Measurements from ENCODE around the gene MACROD1. TPM values are rescaled to one million over a fixed set of nuclear protein-coding genes. Genes with fewer than 3 reads are reported as not detected.
"Not testable (repeated sequence)": the region's sequence is repeated elsewhere in the genome, so short reads cannot be mapped to it uniquely, and the experiment has no call there.

The MACROD1 gene
- total RNA-seq, 2 experiments from 2014 or later: 14.4 to 14.6 TPM

GRCh38 chr11:63993100-63993499 is 172.8 kb downstream of the MACROD1 start:
- Mint-ChIP-seq H3K4me1 (ENCODE audit: low read depth) (peaks cover 25% of the 10 kb centered on the region), H3K36me3 (ENCODE audit: low read depth) (peaks cover 61% of the 10 kb centered on the region), H3K9me3 (ENCODE audit: insufficient read depth) (no peaks in the 10 kb centered on the region), H3K27ac (no peak overlapping the region), H3K27me3 (ENCODE audit: low read depth) (no peaks in the 10 kb centered on the region), H3K4me3 (no peak overlapping the region)
- DNase-seq (no peak), ATAC-seq (no peak)
- ChIA-PET CTCF (no interaction called here), POLR2A (interaction anchor here (1.0 kb wide), 1 partner anchor 194 kb away, joined by 5 read pairs; no protein-coding TSS in a partner anchor)

GRCh38 chr11:63991558-63991957 is 174.4 kb downstream of the MACROD1 start:
- no peaks in the 10 kb centered on the region for H3K27me3 Mint-ChIP-seq (ENCODE audit: low read depth)
- H3K27ac Mint-ChIP-seq: no peak overlapping the region
- peaks cover 28% of the 10 kb centered on the region for H3K4me1 Mint-ChIP-seq (ENCODE audit: low read depth)
- ATAC-seq: no peak
- ChIA-PET POLR2A (no interaction called here), CTCF (interaction anchor here (0.8 to 1.9 kb wide), 3 partner anchors 8 to 158 kb away, joined by 3 to 7 read pairs (median 3); no protein-coding TSS in a partner anchor)
- H3K36me3 Mint-ChIP-seq (ENCODE audit: low read depth): peaks cover 52% of the 10 kb centered on the region
- no peaks in the 10 kb centered on the region for H3K9me3 Mint-ChIP-seq (ENCODE audit: insufficient read depth)
- DNase-seq: no peak
- H3K4me3 Mint-ChIP-seq: no peak overlapping the region

- POLR2A ChIA-PET: interaction anchor here (0.8 to 1.8 kb wide), 3 partner anchors 11 to 12 kb away, joined by 3 to 7 read pairs (median 6); no protein-coding TSS in a partner anchor
Observed at GRCh38 chr11:63986932-63987513, 178.9 kb downstream of the MACROD1 start.

GRCh38 chr11:63986156-63986931 is 179.6 kb downstream of the MACROD1 start, which contains the start of gene OTUB1:
Gene OTUB1 (plus strand): TSS chr11:63986438. CDS start chr11:63986457, 19 bp downstream.
- H3K9me3 Mint-ChIP-seq (ENCODE audit: insufficient read depth): no peaks in the 10 kb centered on the region
- DNase-seq (peak; percentile 93), ATAC-seq (peak; percentile 85)
- H3K4me1 Mint-ChIP-seq (ENCODE audit: low read depth): peaks cover 34% of the 10 kb centered on the region
- POLR2A ChIA-PET: interaction anchor here (0.6 to 1.7 kb wide), 9 partner anchors 10 to 125 kb away, joined by 3 to 7 read pairs (median 4); partner anchors contain the start of genes COX8A and RCOR2
- CTCF ChIA-PET: interaction anchor here (1.0 to 1.6 kb wide), 6 partner anchors 10 to 149 kb away, joined by 3 to 11 read pairs (median 4); partner anchors contain the start of gene COX8A
- H3K27ac Mint-ChIP-seq: peak within 1 kb of the TSS; percentile 94
- H3K4me3 Mint-ChIP-seq: peak within 1 kb of the TSS; percentile 98
- peaks cover 31% of the 10 kb centered on the region for H3K36me3 Mint-ChIP-seq (ENCODE audit: low read depth)
- H3K27me3 Mint-ChIP-seq (ENCODE audit: low read depth): no peaks in the 10 kb centered on the region

More at GRCh38 chr11:63986932-63987513, 178.9 kb downstream of the MACROD1 start:
- no peaks in the 10 kb centered on the region for H3K27me3 Mint-ChIP-seq (ENCODE audit: low read depth)
- H3K9me3 Mint-ChIP-seq (ENCODE audit: insufficient read depth): no peaks in the 10 kb centered on the region
- DNase-seq (no peak), ATAC-seq (no peak)
- H3K4me3 Mint-ChIP-seq: peak overlapping the region; percentile 77
- CTCF ChIA-PET: interaction anchor here (0.8 to 2.2 kb wide), 2 partner anchors 13 to 150 kb away, joined by 4 to 13 read pairs; no protein-coding TSS in a partner anchor
- peaks cover 33% of the 10 kb centered on the region for H3K4me1 Mint-ChIP-seq (ENCODE audit: low read depth)
- peaks cover 38% of the 10 kb centered on the region for H3K36me3 Mint-ChIP-seq (ENCODE audit: low read depth)
- H3K27ac Mint-ChIP-seq: peak overlapping the region; percentile 70

DNA sequence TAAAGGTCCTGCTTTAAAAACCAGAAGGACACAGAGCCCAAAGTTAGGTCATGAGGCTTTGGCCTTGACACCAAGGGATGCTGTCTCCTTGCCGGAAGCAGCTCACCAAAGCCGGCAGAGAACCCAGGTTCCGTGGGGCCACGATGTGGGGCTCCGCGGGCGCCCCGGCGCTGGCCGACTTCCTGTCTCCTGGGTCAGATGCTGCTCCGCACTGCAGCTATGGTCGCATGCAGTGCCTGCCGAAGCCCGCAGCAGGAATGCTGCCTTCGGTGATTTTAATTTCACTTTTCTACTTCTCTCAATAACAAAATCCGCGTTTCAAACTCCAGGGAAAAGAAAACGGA is 180.1 kb downstream of the MACROD1 start:
- H3K4me1 Mint-ChIP-seq (ENCODE audit: low read depth): peaks cover 37% of the 10 kb centered on the region

DNA sequence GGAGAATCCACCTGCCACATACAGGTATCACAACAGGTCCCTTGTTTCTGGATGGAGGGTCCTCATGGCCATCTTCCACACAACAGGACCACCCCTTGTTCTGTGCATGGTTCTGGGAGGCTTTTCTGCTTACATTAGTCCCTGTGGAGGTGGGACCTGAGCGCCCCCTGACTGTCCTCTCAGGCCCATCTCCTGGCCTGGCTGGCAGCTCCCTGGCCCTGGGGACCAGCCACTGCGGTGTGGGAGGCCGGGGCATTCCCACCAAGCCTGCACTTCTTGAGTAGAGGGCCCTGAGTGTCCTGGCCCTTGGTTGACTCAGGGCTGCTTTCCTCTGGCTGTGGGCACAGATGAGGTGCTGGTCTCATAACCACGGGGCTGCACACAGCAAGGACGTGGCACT is 186.5 kb downstream of the MACROD1 start:
- Mint-ChIP-seq H3K36me3 (ENCODE audit: low read depth) (peaks cover 28% of the 10 kb centered on the region), H3K4me1 (ENCODE audit: low read depth) (peaks cover 39% of the 10 kb centered on the region), H3K27ac (no peak overlapping the region), H3K9me3 (ENCODE audit: insufficient read depth) (no peaks in the 10 kb centered on the region), H3K27me3 (ENCODE audit: low read depth) (no peaks in the 10 kb centered on the region), H3K4me3 (no peak overlapping the region)
- CTCF ChIA-PET: interaction anchor here (1.4 kb wide), 1 partner anchor 142 kb away, joined by 4 read pairs; no protein-coding TSS in a partner anchor
- DNase-seq (no peak), ATAC-seq (no peak)
- POLR2A ChIA-PET: no interaction called here

More for the DNA sequence above, 180.1 kb downstream of the MACROD1 start:
- POLR2A ChIA-PET: interaction anchor here (0.6 to 1.7 kb wide), 9 partner anchors 9 to 124 kb away, joined by 3 to 7 read pairs (median 4); partner anchors contain the start of genes COX8A and RCOR2
- Mint-ChIP-seq H3K9me3 (ENCODE audit: insufficient read depth) (no peaks in the 10 kb centered on the region), H3K27me3 (ENCODE audit: low read depth) (no peaks in the 10 kb centered on the region), H3K4me3 (peak overlapping the region; percentile 98), H3K27ac (peak overlapping the region; percentile 94), H3K36me3 (ENCODE audit: low read depth) (peaks cover 25% of the 10 kb centered on the region)
- peak; percentile 86 for DNase-seq
- ATAC-seq: peak; percentile 90
- CTCF ChIA-PET: interaction anchor here (1.0 to 1.6 kb wide), 6 partner anchors 9 to 149 kb away, joined by 3 to 11 read pairs (median 4); partner anchors contain the start of gene COX8A

- no peaks in the 10 kb centered on the region for H3K27me3 Mint-ChIP-seq (ENCODE audit: low read depth)
- peaks cover 32% of the 10 kb centered on the region for H3K36me3 Mint-ChIP-seq (ENCODE audit: low read depth)
- ChIA-PET CTCF (interaction anchor here (0.9 to 1.4 kb wide), 2 partner anchors 22 to 142 kb away, joined by 3 to 4 read pairs; no protein-coding TSS in a partner anchor), POLR2A (no interaction called here)
- ATAC-seq (no peak), DNase-seq (no peak)
- peaks cover 45% of the 10 kb centered on the region for H3K4me1 Mint-ChIP-seq (ENCODE audit: low read depth)
- no peaks in the 10 kb centered on the region for H3K9me3 Mint-ChIP-seq (ENCODE audit: insufficient read depth)
- H3K27ac Mint-ChIP-seq: peak overlapping the region; percentile 54
- no peak overlapping the region for H3K4me3 Mint-ChIP-seq
Observed at GRCh38 chr11:63978551-63979239, 187.2 kb downstream of the MACROD1 start.

GRCh38 chr11:63974259-63975143 is 191.4 kb downstream of the MACROD1 start, which contains the start of gene COX8A:
Gene COX8A (plus strand): TSS chr11:63974620. CDS start chr11:63974681, 61 bp downstream.
- ChIA-PET CTCF (interaction anchor here (0.7 to 1.3 kb wide), 5 partner anchors 11 to 138 kb away, joined by 3 to 5 read pairs (median 3); no protein-coding TSS in a partner anchor), POLR2A (interaction anchor here (0.7 to 1.3 kb wide), 4 partner anchors 11 to 63 kb away, joined by 3 to 7 read pairs (median 3); no protein-coding TSS in a partner anchor)
- DNase-seq: peak; percentile 99
- H3K27me3 Mint-ChIP-seq (ENCODE audit: low read depth): peaks cover under 1% of the 10 kb centered on the region
- peak; percentile 99 for ATAC-seq
- peak within 1 kb of the TSS; percentile 100 for H3K4me3 Mint-ChIP-seq
- no peaks in the 10 kb centered on the region for H3K9me3 Mint-ChIP-seq (ENCODE audit: insufficient read depth)
- peak within 1 kb of the TSS; percentile 100 for H3K27ac Mint-ChIP-seq
- H3K36me3 Mint-ChIP-seq (ENCODE audit: low read depth): peaks cover 35% of the 10 kb centered on the region
- peaks cover 42% of the 10 kb centered on the region for H3K4me1 Mint-ChIP-seq (ENCODE audit: low read depth)

GRCh38 chr11:63973912-63974258 is 192.0 kb downstream of the MACROD1 start:
- Mint-ChIP-seq H3K4me1 (ENCODE audit: low read depth) (peaks cover 37% of the 10 kb centered on the region), H3K4me3 (peak overlapping the region; percentile 100), H3K36me3 (ENCODE audit: low read depth) (peaks cover 35% of the 10 kb centered on the region), H3K27ac (peak overlapping the region; percentile 100)
- not testable (repeated sequence) for H3K27me3 Mint-ChIP-seq (ENCODE audit: low read depth); H3K9me3 Mint-ChIP-seq (ENCODE audit: insufficient read depth); DNase-seq; ATAC-seq
- ChIA-PET POLR2A (interaction anchor here (1.1 to 1.3 kb wide), 2 partner anchors 12 to 63 kb away, joined by 3 to 7 read pairs; no protein-coding TSS in a partner anchor), CTCF (interaction anchor here (0.7 to 1.3 kb wide), 6 partner anchors 12 to 137 kb away, joined by 3 to 5 read pairs (median 3); no protein-coding TSS in a partner anchor)

DNA sequence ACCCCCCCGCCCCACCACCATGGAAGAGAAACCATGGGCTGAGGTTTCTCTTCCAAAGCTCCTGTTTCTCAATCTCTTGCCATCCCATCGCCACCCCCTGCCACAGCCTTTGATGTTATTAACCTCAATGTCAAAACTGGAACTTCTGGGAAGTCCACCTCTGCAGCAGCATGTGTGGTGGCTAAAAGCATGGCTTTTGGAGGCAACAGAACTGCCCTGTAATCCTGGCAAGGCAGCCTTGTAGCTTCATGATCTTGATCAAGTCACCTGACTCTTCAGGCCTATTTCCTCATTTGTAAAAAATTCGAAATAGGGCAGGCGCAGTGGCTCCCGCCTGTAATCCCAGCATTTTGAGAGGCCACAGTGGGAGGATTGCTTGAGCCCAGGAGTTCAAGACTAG is 195.0 kb downstream of the MACROD1 start:
- no peaks in the 10 kb centered on the region for H3K9me3 Mint-ChIP-seq (ENCODE audit: insufficient read depth)
- DNase-seq (no peak), ATAC-seq (no peak)
- peaks cover 18% of the 10 kb centered on the region for H3K36me3 Mint-ChIP-seq (ENCODE audit: low read depth)
- H3K4me3 Mint-ChIP-seq: no peak overlapping the region
- peaks cover 2% of the 10 kb centered on the region for H3K27me3 Mint-ChIP-seq (ENCODE audit: low read depth)
- no peak overlapping the region for H3K27ac Mint-ChIP-seq
- ChIA-PET CTCF (interaction anchor here (1.0 to 1.4 kb wide), 2 partner anchors 25 to 133 kb away, joined by 3 read pairs; no protein-coding TSS in a partner anchor), POLR2A (no interaction called here)
- H3K4me1 Mint-ChIP-seq (ENCODE audit: low read depth): peaks cover 15% of the 10 kb centered on the region
